NCI-H1092 (cell line): ENCODE measurements around the gene ZNF469.

Experiments
- DNase-seq: peaks from one replicate; lab custom pipeline; 2025; lab: John Stamatoyannopoulos, UW

ZNF469 gene

DNA sequence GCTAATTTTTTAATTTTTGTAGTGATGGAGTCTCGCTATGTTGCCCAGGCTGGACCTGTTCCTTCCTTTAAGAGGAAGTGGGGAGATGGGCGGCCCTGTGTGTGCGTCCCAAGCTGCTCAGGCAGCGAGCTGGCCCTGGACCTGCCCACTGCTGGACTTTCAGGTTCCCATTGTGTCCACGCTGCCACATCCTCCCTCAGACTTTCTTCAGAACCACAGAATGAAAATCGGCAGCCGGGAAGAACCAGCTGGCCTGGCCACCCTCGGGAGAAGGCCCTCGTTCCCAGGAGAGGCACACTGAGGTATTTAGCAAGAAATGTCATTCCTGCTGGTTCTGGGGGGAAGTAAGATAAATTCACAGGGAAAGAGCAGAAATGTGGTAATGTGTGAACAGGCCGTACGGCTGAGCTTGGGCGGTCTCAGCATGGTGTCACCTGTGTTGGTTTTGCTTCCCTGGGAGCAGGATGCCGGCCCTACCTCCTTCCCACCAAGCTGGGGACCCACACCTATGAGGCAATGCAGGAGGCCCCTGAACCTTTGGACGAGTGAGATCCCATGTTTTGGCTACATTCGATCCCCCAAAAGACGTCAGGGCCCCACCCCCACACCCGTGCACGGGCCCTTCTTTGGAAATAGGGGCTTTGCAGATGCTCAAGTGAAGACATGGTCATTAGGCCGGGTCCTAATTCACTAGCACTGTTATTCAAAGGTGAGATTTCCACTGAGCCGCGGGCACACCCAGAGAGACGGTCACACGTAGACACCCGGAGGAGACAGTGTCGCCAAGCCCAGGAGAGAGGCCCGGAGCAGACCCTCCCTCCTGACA, 35.9 kb upstream of the ZNF469 start:
- DNase-seq = no peak

GRCh38 chr16:88347656-88348376, 34.9 kb upstream of the ZNF469 start:
- DNase-seq = no peak

DNA sequence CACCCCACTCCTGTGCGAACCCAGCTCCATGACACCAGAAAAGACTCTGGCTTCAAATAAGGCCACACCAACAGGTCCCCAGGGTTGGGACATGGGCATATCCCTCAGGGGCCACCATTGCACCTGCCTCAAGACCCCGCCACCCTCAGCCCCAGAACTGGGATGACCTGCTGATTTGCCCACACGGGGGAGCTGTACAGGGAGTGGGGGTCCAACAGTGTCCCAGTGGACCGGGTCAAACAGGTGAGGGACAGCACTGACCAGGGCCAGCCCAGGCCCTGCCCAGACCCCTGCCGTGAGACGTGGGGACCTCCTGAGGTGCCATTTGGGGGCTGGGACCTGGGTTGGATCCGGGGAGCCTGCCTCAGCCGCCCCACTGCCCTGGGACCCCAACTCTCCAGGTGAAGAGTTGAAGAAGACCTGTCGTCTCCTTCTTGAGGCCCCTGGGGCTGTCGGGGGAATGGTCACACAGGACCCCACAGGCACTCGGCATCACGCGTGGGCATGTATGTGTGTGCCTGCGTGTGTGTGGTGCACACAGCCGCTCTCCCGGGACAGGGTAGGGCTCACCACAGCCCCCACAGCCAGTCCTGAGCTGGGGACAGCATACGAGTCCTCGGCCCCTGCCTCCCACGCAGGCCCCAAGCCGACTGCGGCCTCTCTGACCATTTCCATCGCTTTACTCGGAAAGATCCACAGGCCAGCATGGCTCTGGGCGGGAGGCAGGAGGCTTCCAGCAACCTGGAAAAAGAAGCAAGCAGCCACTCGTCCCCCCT, 34.2 kb upstream of the ZNF469 start:
- no peak for DNase-seq

- DNase-seq = no peak
These were observed 33.4 kb upstream of the ZNF469 start for GRCh38 chr16:88349153-88349902.

DNA sequence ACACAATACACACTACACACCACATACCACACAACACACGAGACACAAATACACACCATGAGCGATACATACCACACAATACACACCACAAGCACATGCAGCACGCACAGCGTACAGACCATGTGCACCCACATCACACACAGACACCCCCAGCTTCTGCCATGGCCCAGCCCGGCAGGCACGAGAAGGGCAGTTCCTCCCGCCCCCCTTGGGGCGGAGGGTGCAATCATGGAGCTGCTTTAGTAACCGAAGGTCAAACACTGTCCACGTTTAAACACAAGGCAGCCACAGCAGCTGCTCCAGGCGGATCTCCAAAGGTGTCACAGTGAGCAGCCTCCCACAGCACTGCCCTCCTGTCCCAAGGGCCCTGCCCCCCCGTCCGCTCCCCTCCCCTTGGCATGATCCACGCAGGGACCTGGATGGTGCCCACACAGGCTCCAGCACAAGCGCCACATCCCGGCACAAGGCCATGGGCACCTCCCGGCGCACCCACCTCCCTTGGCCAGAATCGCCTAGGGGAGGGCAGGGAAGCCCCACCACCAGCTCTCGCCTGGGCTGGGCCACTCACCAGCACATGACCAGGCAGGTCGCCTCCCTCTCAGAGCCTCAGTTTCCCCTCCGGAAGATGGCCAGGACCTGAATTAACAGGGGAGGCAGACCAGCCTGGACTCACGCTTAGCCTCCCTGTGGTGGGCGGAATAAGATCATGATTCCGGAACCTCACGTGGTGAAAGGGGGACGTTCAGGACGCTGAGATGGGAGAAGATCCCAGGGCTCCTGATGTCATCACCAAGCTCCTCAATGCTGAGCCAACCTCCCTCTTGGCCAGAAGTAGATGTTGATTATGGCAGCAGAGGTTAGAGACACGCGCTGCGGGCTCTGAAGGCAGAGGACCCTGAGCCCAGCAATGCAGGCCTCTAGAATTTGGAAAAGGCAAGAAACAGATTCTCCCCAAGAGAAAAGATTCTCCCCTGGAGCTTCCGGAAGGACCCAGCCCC, 32.6 kb upstream of the ZNF469 start:
- no peak for DNase-seq

GRCh38 chr16:88350922-88351321, 31.8 kb upstream of the ZNF469 start:
- DNase-seq = no peak

GRCh38 chr16:88351491-88352101, 31.2 kb upstream of the ZNF469 start:
- DNase-seq = no peak

DNA sequence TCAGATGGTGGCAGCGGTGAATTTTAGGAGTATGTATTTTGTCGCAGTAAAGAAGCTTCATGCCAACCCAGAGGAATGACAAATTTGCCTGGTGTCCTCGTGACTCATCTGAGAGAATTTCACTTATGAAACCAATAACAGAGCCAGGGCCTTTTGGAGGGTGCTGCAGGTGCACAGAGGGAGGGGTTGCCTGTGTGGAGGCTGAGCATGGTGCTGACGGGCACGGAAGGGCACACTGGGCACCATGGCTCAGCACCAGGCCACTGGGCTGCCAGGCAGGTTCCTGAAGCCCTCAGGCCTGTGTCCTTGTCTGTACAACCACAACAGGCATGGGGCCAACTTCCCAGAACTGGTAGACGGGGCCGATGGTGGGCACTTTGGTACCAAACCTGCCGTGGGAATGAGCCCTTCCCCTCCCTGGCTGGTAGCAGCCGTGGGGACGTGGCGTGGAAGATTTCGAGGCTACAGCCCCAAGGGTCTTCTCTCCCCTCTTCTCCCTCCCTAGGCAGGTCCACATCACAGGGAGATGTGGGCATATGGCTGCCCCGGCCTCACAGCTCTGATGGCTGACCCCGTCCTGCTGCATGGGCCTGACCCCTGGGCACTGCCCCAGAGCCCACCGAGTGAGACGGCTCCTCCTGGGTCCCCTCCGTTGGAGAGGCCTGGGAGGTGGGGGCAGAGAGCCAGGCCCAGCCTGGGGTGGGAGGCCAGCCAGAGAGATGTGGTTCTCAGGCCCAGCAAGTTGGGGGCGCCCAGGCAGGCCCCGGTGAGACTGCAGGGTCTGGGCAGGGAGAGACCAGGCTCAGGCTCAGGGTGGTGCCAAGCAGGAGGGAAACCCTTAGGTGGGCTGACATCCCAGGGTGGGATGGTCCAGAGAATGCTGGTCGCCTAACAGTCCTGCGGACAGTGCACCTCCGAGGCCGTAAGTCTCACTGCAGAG, 30.2 kb upstream of the ZNF469 start:
- no peak for DNase-seq

DNA sequence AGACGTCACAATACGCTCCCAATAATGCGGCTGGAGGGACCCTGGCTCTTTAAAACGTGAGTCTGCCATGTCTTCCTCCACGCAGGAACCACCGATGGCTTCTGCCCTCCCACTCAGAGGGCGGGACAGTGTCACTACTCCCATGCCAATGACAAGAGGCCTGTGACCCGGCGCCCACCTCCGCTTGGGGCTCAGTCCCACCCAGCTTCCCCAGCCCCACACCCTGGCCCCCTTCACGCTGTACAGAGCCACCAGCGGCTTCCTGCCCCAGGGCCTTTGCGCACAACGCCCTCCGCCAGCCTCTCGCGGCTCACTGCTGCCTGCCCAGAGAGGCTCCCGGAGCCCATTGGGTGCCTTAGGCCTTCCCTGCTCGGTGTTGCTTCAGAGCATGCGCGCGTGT, 29.5 kb upstream of the ZNF469 start:
- no peak for DNase-seq

DNA sequence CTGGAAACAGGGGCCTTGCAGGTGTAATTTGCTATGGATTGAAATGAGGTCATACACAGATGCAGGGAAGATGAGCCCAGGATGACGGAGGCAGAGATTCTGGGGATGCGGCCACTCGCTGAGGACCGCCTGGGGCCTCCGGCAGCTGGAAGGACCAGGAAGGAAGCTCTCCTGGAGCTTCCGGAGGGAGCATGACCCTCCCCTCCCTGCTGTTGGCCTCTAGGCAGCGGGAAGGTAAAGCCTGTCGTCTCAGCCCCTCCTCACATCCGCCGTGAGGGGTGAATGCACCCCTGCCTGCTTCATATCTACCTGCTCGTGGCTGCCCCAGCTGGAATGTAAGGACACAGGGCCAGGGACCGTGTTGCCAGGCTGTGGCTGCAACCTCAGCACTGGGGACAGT, 29.1 kb upstream of the ZNF469 start:
- DNase-seq = no peak

DNA sequence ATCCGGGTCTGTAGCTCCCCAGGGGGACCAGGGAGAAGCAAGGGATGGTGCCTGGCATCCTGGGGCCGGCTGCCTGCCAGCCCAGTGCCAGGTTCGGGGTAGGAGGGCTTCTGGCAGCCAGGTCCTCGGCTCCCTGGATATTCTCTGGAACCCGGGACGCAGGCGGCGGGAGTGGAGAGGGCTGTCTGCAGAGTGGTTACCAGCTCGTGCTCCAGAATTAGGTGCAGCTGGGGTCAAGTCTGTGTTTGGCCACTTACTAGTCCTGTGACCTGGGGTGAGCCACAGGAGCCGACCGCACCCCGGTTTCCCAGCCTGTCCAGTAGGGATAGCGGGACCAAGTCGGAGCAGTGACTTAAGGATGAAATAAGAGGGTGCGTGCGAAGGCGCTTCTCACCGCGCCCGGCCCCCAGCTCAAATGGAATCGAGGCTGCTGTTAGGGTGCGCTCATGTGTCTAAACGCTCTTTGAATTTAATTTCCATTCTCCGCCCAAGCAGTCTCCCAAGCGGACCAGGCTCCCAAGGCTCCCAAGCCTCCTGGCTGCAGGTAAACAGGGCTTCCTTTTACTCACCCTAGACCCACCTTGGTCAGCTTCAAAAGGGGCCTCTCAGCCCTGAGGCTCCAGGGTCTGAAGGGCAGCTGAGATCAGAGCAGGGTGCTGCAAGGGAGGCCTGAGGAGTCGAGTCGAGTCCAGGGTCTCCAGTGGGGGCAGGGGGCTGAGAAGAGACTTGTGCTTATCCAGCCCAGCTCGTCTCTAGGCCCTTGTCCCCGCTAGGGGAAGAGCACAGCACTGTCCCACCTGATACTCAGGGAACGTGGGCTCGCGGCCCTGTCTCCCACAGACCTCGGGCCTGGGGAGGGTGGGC, 28.3 kb upstream of the ZNF469 start:
- no peak for DNase-seq

GRCh38 chr16:88355093-88355388, 27.7 kb upstream of the ZNF469 start:
- no peak for DNase-seq

GRCh38 chr16:88355389-88356123, 27.2 kb upstream of the ZNF469 start:
- no peak for DNase-seq

DNA sequence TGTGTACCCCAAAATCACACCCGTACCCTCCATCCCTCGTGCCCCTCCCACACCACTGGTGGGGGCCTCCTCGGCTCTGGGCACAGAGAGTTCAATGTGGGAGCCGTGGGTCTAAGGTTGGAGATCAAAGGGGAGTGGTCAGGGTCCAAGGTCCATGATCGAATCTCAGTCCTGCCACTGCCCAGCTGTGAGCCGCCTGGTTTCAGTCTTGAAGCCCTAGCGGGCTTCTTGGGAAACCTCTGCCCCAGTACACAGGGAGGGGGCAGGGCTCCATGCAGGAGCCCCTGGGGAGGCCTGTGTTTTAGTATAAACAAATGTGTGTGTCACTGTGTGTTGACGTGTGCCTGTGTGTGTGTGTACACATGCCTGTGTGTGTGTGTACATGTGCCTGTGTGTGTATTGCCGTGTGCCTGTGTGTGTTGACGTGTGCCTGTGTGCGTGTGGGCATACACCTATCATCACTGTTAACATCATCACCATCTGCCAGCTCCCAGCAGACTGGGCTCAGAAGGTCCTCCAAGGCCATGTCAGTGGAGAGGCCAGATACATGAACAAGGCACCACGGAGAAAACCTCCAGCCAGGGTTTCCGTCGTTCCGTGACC, 26.5 kb upstream of the ZNF469 start:
- no peak for DNase-seq

- DNase-seq = no peak
These were observed 26.0 kb upstream of the ZNF469 start for GRCh38 chr16:88356727-88357199.

- DNase-seq = no peak
These were observed 25.3 kb upstream of the ZNF469 start for GRCh38 chr16:88357317-88358022.
